ENCODE data around the gene TRIM72. TPM values are rescaled to one million over a fixed set of nuclear protein-coding genes. Genes with fewer than 3 reads are reported as not detected.

The TRIM72 gene
- total RNA-seq, 1 experiment from 2014 or later: 1.2 TPM

DNA sequence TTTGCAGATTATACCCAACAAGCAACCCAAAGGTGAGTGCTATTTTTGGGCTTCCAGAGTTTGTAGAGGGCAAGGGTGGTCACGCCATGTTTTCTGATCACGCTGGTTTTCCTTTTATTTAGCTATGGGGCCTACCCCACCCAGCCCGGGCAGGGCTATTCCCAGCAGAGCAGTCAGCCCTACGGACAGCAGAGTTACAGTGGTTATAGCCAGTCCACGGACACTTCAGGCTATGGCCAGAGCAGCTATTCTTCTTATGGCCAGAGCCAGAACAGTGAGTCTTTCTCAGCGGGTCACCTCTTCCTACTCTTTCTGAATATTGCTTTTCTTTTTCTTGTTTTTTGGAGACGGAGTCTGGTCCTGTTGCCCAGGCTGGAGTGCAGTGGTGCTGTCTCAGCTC lies 31.5 kb upstream of the TRIM72 start:
- Mint-ChIP-seq H3K36me3 (ENCODE audit: insufficient read depth in 1 of 3, low read depth in 3 of 3) (peaks cover 64 to 67% (median 65%) of the 10 kb centered on the region in 3 experiments), H3K9me3 (peaks cover 0 to 2% of the 10 kb centered on the region in 2 experiments; a peak in 2 of 5 replicates), H3K4me3 (peak overlapping the region; percentile 97 to 99), H3K4me1 (peaks cover 31 to 42% of the 10 kb centered on the region in 2 experiments), H3K27ac (peak overlapping the region; percentile 32 to 84 (median 65); a peak in 4 of 7 replicates), H3K27me3 (ENCODE audit: low read depth) (peaks cover 2% of the 10 kb centered on the region)
- Histone ChIP-seq H3K23me2 (ENCODE audit: insufficient read length, low read depth, low read length, poor library complexity, severe bottlenecking) (peaks cover 9% of the 10 kb centered on the region), H2AK5ac (ENCODE audit: insufficient read length, low read length) (no peak overlapping the region), H2BK20ac (ENCODE audit: low read depth, low read length, poor library complexity, severe bottlenecking) (no peak overlapping the region), H3K4me1 (ENCODE audit: insufficient read depth, low read length) (no peaks in the 10 kb centered on the region; the same call in 1 of the 2 replicates), H3K9ac (ENCODE audit: extremely low read depth, insufficient read length, low read length) (peak overlapping the region; percentile 16), H3K18ac (ENCODE audit: insufficient read length, low read depth, low read length) (no peak overlapping the region), H3K14ac (ENCODE audit: insufficient read depth, low read length) (no peak overlapping the region), H3T11ph (ENCODE audit: low read length) (no peak overlapping the region), H3K27ac (ENCODE audit: insufficient read length, low read depth, low read length) (no peak overlapping the region), H4K20me1 (ENCODE audit: control insufficient read depth, insufficient read depth, insufficient read length) (no peaks in the 10 kb centered on the region), H3K9me3 (ENCODE audit: control insufficient read depth, low read depth, low read length) (no peaks in the 10 kb centered on the region), H3K23ac (ENCODE audit: insufficient read length, low read depth, low read length) (no peak overlapping the region), H3K56ac (ENCODE audit: insufficient read length, low read depth, low read length) (no peak overlapping the region), H2AFZ (ENCODE audit: low read length) (no peak overlapping the region), H3K4ac (ENCODE audit: low read depth, low read length) (no peak overlapping the region), H2BK12ac (ENCODE audit: insufficient read length, low read depth, low read length) (no peak overlapping the region), H2BK15ac (ENCODE audit: low read depth, low read length) (no peak overlapping the region), H3K79me1 (ENCODE audit: insufficient read depth, low read depth, low read length, poor library complexity, severe bottlenecking) (peaks cover 15% of the 10 kb centered on the region), H4K91ac (ENCODE audit: insufficient read length, low read depth, low read length) (no peak overlapping the region), H3K27me3 (ENCODE audit: insufficient read depth, low read length) (no peaks in the 10 kb centered on the region), H2BK120ac (ENCODE audit: low read depth, low read length, poor library complexity, severe bottlenecking) (no peak overlapping the region), H4K5ac (ENCODE audit: insufficient read length, low read depth, low read length) (no peak overlapping the region), H3K4me2 (ENCODE audit: insufficient read depth, insufficient read length, low read length) (peak overlapping the region; percentile 87), H3K79me2 (ENCODE audit: insufficient read depth, low read length) (peaks cover 42% of the 10 kb centered on the region), H4K8ac (replicated peaks; ENCODE audit: insufficient read length, low read depth, low read length) (no peak overlapping the region), H2BK5ac (ENCODE audit: insufficient read length, low read length) (no peak overlapping the region)
- TF ChIP-seq, protein P1, sequence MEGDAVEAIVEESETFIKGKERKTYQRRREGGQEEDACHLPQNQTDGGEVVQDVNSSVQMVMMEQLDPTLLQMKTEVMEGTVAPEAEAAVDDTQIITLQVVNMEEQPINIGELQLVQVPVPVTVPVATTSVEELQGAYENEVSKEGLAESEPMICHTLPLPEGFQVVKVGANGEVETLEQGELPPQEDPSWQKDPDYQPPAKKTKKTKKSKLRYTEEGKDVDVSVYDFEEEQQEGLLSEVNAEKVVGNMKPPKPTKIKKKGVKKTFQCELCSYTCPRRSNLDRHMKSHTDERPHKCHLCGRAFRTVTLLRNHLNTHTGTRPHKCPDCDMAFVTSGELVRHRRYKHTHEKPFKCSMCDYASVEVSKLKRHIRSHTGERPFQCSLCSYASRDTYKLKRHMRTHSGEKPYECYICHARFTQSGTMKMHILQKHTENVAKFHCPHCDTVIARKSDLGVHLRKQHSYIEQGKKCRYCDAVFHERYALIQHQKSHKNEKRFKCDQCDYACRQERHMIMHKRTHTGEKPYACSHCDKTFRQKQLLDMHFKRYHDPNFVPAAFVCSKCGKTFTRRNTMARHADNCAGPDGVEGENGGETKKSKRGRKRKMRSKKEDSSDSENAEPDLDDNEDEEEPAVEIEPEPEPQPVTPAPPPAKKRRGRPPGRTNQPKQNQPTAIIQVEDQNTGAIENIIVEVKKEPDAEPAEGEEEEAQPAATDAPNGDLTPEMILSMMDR (conservative IDR thresholded peaks at IDR 0.05): no peak
- no peak for DNase-seq
- WGBS (ENCODE audit: extremely low coverage, insufficient read length, low lambda C conversion rate): no CpG with 5 or more reads among the region's 7 CpGs
